Measurements from ENCODE around the gene ARHGEF10L. TPM values are rescaled to one million over a fixed set of nuclear protein-coding genes. Genes with fewer than 3 reads are reported as not detected.
A peak's percentile ranks its signal among the peaks of the same experiment; 100 is the strongest.

Gene ARHGEF10L
- total and polyA plus RNA-seq, 4 donors = 20.7 to 61.0 (median 42.1) TPM

- WGBS (ENCODE audit: insufficient coverage) = 68% methylated on average over 13 of the region's 15 CpGs
Measured at GRCh38 chr1:17605582-17606344, 66.3 kb downstream of the ARHGEF10L start.

DNA sequence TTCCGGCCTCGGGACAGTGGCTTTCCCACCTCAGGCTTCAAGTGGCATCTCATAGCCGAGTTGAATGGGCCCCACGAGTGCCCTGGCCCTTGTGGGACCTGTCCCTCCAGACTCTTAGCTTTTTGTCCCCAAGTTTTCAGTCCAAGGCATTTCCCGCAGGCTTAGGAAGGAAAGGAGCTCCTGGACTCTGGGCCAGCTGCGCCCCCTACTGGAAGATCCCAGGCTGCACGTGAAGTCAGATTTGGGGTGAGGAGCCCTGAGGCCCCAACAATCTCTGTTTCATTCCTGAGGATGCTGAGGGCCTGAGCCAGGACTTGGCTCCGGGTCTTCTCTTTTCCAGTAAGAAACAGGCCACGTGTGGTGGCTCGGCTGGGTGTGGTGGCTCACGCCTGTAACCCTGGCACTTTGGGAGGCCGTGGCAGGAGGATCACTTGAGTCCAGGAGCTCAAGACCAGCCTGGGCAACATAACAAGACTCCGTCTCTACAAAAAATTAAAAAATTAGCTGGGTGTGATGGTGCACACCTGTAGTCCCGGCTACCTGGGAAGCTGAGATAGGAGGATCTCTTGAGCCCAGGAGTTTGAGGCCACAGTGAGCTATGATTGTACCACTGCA lies 67.4 kb downstream of the ARHGEF10L start:
- H3K4me1 ChIP-seq (ENCODE audit: control insufficient read depth, insufficient read depth, low read length) = peaks cover 49% of the 10 kb centered on the region
- no peaks in the 10 kb centered on the region for H3K9me3 ChIP-seq (ENCODE audit: control insufficient read depth, insufficient read depth, low read length)
- DNase-seq (ENCODE audit: low read depth in 4 of 6, low spot score in 6 of 6) = peak; percentile 26 to 87 (median 55)
- H3K4me3 ChIP-seq (ENCODE audit: low read depth, low read length) = no peak overlapping the region
- no peaks in the 10 kb centered on the region for H3K27me3 ChIP-seq (ENCODE audit: control insufficient read depth, insufficient read depth, low read length)
- no peak overlapping the region for H3K27ac ChIP-seq (ENCODE audit: low read depth, low read length)
- peaks cover 86% of the 10 kb centered on the region for H3K36me3 ChIP-seq (ENCODE audit: control insufficient read depth, insufficient read depth, low read length)
- WGBS (ENCODE audit: insufficient coverage) = 55% methylated on average over 13 of the region's 14 CpGs

More at GRCh38 chr1:17605582-17606344, 66.3 kb downstream of the ARHGEF10L start:
- Histone ChIP-seq H3K27me3 (ENCODE audit: control insufficient read depth, insufficient read depth, low read length) (no peaks in the 10 kb centered on the region), H3K27ac (ENCODE audit: low read depth, low read length) (peak overlapping the region; percentile 15), H3K4me3 (ENCODE audit: low read depth, low read length) (no peak overlapping the region), H3K4me1 (ENCODE audit: control insufficient read depth, insufficient read depth, low read length) (peaks cover 49% of the 10 kb centered on the region), H3K9me3 (ENCODE audit: control insufficient read depth, insufficient read depth, low read length) (no peaks in the 10 kb centered on the region), H3K36me3 (ENCODE audit: control insufficient read depth, insufficient read depth, low read length) (peaks cover 92% of the 10 kb centered on the region)
- peak in 1 of 6 donors; percentile 31 for DNase-seq (ENCODE audit: low read depth in 4 of 6, low spot score in 6 of 6)

GRCh38 chr1:17607644-17608581 lies 68.4 kb downstream of the ARHGEF10L start:
- Histone ChIP-seq H3K4me3 (ENCODE audit: low read depth, low read length) (no peak overlapping the region), H3K4me1 (ENCODE audit: control insufficient read depth, insufficient read depth, low read length) (peaks cover 44% of the 10 kb centered on the region), H3K27me3 (ENCODE audit: control insufficient read depth, insufficient read depth, low read length) (no peaks in the 10 kb centered on the region), H3K36me3 (ENCODE audit: control insufficient read depth, insufficient read depth, low read length) (peaks cover 82% of the 10 kb centered on the region), H3K9me3 (ENCODE audit: control insufficient read depth, insufficient read depth, low read length) (no peaks in the 10 kb centered on the region), H3K27ac (ENCODE audit: low read depth, low read length) (no peak overlapping the region)
- WGBS (ENCODE audit: insufficient coverage) = 96% methylated on average over 30 of the region's 34 CpGs
- DNase-seq (ENCODE audit: low read depth in 4 of 6, low spot score in 6 of 6) = no peak

- 82% methylated on average over 3 of the region's 5 CpGs for WGBS (ENCODE audit: insufficient coverage)
- no peak for DNase-seq (ENCODE audit: low read depth in 4 of 6, low spot score in 6 of 6)
- no peaks in the 10 kb centered on the region for H3K27me3 ChIP-seq (ENCODE audit: control insufficient read depth, insufficient read depth, low read length)
- H3K36me3 ChIP-seq (ENCODE audit: control insufficient read depth, insufficient read depth, low read length) = peaks cover 80% of the 10 kb centered on the region
- no peaks in the 10 kb centered on the region for H3K9me3 ChIP-seq (ENCODE audit: control insufficient read depth, insufficient read depth, low read length)
- no peak overlapping the region for H3K4me3 ChIP-seq (ENCODE audit: low read depth, low read length)
- H3K27ac ChIP-seq (ENCODE audit: low read depth, low read length) = no peak overlapping the region
- peaks cover 32% of the 10 kb centered on the region for H3K4me1 ChIP-seq (ENCODE audit: control insufficient read depth, insufficient read depth, low read length)
Measured at GRCh38 chr1:17609529-17609928, 70.0 kb downstream of the ARHGEF10L start.

DNA sequence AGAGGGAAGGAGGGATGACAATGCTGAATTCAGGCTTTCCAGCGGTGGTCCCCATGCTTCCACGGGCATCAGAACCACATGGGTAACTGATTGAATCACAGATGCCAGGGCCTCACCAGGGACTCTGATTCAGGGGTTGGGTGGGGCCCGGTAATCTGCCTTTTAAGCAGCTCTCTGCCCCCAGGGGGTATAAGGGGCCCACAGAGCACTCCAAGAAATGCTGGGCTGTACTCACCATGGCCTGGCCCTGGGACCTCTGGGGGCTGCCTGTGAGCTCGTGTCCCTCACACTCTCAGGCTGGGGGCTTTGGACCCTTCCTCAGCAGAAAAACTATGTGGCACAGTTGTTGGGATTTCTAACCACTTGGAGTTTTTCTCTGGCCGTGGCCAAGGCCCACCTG lies 70.6 kb downstream of the ARHGEF10L start:
- H3K27ac ChIP-seq (ENCODE audit: low read depth, low read length) = no peak overlapping the region
- 68% methylated on average over 4 of the region's 5 CpGs for WGBS (ENCODE audit: insufficient coverage)
- H3K9me3 ChIP-seq (ENCODE audit: control insufficient read depth, insufficient read depth, low read length) = no peaks in the 10 kb centered on the region
- DNase-seq (ENCODE audit: low read depth in 4 of 6, low spot score in 6 of 6) = no peak
- H3K4me3 ChIP-seq (ENCODE audit: low read depth, low read length) = no peak overlapping the region
- H3K36me3 ChIP-seq (ENCODE audit: control insufficient read depth, insufficient read depth, low read length) = peaks cover 79% of the 10 kb centered on the region
- H3K4me1 ChIP-seq (ENCODE audit: control insufficient read depth, insufficient read depth, low read length) = peaks cover 29% of the 10 kb centered on the region
- no peaks in the 10 kb centered on the region for H3K27me3 ChIP-seq (ENCODE audit: control insufficient read depth, insufficient read depth, low read length)

DNA sequence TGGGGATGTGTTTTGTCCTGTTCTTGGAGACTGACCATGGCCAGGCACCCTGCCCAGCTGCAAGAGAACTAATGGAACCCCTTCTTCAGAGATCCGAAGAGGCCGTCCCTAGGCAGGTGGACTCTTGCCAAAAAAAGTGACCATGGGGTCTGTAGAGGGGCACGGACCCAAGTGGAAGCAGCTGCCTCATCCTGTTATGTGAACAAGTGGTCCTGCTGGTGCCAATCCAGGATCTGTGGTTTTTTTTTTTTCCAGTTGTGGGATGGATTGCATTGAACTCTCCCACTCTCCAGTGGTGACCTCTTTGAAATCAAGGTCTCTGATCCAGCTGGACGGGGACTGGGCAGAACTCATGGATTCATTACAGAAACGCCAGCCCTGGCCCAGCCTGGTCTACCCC lies 71.2 kb downstream of the ARHGEF10L start:
- Histone ChIP-seq H3K4me1 (ENCODE audit: control insufficient read depth, insufficient read depth, low read length) (peaks cover 25% of the 10 kb centered on the region), H3K27ac (ENCODE audit: low read depth, low read length) (no peak overlapping the region)

DNA sequence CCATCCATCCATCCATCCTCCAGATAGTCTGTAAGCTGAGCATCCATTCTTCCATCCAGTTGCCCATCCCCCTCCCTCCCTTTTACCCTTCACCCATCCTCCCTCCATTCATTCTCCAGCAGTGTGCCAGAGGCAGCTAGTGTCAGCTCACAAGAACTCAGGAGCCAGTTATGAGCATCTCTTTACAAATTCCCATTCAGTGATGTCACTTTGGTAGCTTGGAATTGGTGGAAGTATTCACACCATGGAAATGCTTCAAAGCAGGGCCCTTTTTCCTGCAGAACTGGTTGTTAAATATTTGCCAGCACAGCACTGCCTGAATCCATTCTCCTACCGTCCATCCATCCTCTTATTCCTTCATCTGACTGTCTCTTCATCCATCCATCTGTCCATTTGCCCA lies 72.5 kb downstream of the ARHGEF10L start:
- peaks cover 81% of the 10 kb centered on the region for H3K36me3 ChIP-seq (ENCODE audit: control insufficient read depth, insufficient read depth, low read length)
- no peaks in the 10 kb centered on the region for H3K27me3 ChIP-seq (ENCODE audit: control insufficient read depth, insufficient read depth, low read length)
- no peak overlapping the region for H3K27ac ChIP-seq (ENCODE audit: low read depth, low read length)
- H3K4me1 ChIP-seq (ENCODE audit: control insufficient read depth, insufficient read depth, low read length) = peaks cover 17% of the 10 kb centered on the region
- 75% methylated on average over 1 of the region's 1 CpG for WGBS (ENCODE audit: insufficient coverage)
- no peaks in the 10 kb centered on the region for H3K9me3 ChIP-seq (ENCODE audit: control insufficient read depth, insufficient read depth, low read length)
- DNase-seq (ENCODE audit: low read depth in 4 of 6, low spot score in 6 of 6) = no peak
- no peak overlapping the region for H3K4me3 ChIP-seq (ENCODE audit: low read depth, low read length)

More for the DNA sequence above, 71.2 kb downstream of the ARHGEF10L start:
- H3K27me3 ChIP-seq (ENCODE audit: control insufficient read depth, insufficient read depth, low read length) = no peaks in the 10 kb centered on the region
- peak in 1 of 6 donors; percentile 51 for DNase-seq (ENCODE audit: low read depth in 4 of 6, low spot score in 6 of 6)
- H3K9me3 ChIP-seq (ENCODE audit: control insufficient read depth, insufficient read depth, low read length) = no peaks in the 10 kb centered on the region
- no peak overlapping the region for H3K4me3 ChIP-seq (ENCODE audit: low read depth, low read length)
- 44% methylated on average over 5 of the region's 5 CpGs for WGBS (ENCODE audit: insufficient coverage)
- peaks cover 79% of the 10 kb centered on the region for H3K36me3 ChIP-seq (ENCODE audit: control insufficient read depth, insufficient read depth, low read length)

DNA sequence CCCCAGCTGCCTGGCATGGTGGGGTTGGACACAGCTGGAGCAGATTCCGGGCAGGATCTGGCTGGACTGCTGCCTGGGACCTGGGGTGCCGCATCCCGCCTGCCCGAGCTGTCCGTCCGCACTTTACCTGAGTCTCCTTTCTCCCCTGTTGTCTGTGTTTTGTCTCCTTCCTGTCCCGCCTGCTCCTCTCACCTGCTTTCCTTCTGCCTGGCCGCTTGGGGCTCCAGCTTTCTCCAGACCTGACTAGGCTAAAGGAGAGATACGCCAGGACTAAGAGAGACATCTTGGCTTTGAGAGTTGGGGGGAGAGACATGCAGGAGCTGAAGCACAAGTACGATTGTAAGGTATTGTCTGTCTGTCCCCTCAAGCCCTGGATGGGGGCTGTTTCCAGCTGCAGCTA lies 73.3 kb downstream of the ARHGEF10L start:
- H3K4me1 ChIP-seq (ENCODE audit: control insufficient read depth, insufficient read depth, low read length) = peaks cover 20% of the 10 kb centered on the region
- H3K9me3 ChIP-seq (ENCODE audit: control insufficient read depth, insufficient read depth, low read length) = no peaks in the 10 kb centered on the region
- H3K27ac ChIP-seq (ENCODE audit: low read depth, low read length) = no peak overlapping the region
- WGBS (ENCODE audit: insufficient coverage) = 90% methylated on average over 9 of the region's 10 CpGs
- no peak for DNase-seq (ENCODE audit: low read depth in 4 of 6, low spot score in 6 of 6)
- H3K36me3 ChIP-seq (ENCODE audit: control insufficient read depth, insufficient read depth, low read length) = peaks cover 81% of the 10 kb centered on the region
- no peak overlapping the region for H3K4me3 ChIP-seq (ENCODE audit: low read depth, low read length)
- H3K27me3 ChIP-seq (ENCODE audit: control insufficient read depth, insufficient read depth, low read length) = no peaks in the 10 kb centered on the region

DNA sequence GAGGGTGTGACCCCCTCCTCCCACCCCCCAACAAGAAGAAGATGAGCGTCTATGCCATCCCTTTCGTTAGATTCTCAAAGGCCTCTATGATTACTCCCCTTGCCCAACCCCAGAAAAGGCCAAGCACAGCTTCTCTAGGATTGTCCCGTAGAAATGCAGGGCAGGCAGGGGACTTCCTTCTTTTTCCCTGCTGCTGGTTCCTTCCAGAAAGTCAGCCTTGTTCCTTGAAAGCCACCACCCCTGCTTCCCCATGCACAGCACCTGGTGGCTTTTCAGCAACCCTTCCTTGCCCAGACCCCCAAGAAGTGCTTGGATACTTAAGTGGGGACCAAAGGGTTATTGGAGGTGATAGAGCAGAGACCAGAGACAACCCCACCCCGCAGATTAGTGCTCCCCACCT lies 75.1 kb downstream of the ARHGEF10L start:
- 100% methylated on average over 2 of the region's 4 CpGs for WGBS (ENCODE audit: insufficient coverage)
- H3K27me3 ChIP-seq (ENCODE audit: control insufficient read depth, insufficient read depth, low read length) = no peaks in the 10 kb centered on the region
- no peak overlapping the region for H3K27ac ChIP-seq (ENCODE audit: low read depth, low read length)
- DNase-seq (ENCODE audit: low read depth in 4 of 6, low spot score in 6 of 6) = no peak
- H3K4me1 ChIP-seq (ENCODE audit: control insufficient read depth, insufficient read depth, low read length) = peaks cover 17% of the 10 kb centered on the region
- peaks cover 82% of the 10 kb centered on the region for H3K36me3 ChIP-seq (ENCODE audit: control insufficient read depth, insufficient read depth, low read length)
- H3K9me3 ChIP-seq (ENCODE audit: control insufficient read depth, insufficient read depth, low read length) = no peaks in the 10 kb centered on the region
- H3K4me3 ChIP-seq (ENCODE audit: low read depth, low read length) = no peak overlapping the region
